Urinary bladder (tissue), 4 donors: Measurements from ENCODE around the gene TMEM9. TPM values are rescaled to one million over a fixed set of nuclear protein-coding genes. Genes with fewer than 3 reads are reported as not detected.

Source experiments
- DNase-seq: peaks from one replicate; pipeline ENCODE4 v3.0.0-alpha.2; 2015; ENCODE audit errors: extremely low spot score
- H3K27ac ChIP-seq: one replicate; pipeline ENCODE4 v1.5.1; 2013; ENCODE audit warnings: low read depth, mild to moderate bottlenecking, moderate library complexity
- H3K36me3 ChIP-seq: one replicate; pipeline ENCODE4 v1.6.1; 2013; ENCODE audit warnings: mild to moderate bottlenecking, moderate library complexity; ENCODE audit not compliant: insufficient read depth
- H3K4me1 ChIP-seq: one replicate; pipeline ENCODE4 v1.6.1; 2013; ENCODE audit warnings: mild to moderate bottlenecking, moderate library complexity; ENCODE audit not compliant: insufficient read depth
- H3K4me3 ChIP-seq: one replicate; pipeline ENCODE4 v1.5.1; 2013; ENCODE audit warnings: low read depth, low read length
- WGBS: extraction: QIAGEN DNeasy Blood & Tissue Kit; methylation state at CpG from one replicate; pipeline ENCODE4 v1.1.7; 2013; 5-methylcytosine and 5-hydroxymethylcytosine counted together
- polyA plus RNA-seq: library from polyadenylated mRNA; stranded (reverse); fragments of 200-250 nt; gene quantifications from one replicate; pipeline ENCODE4 v1.2.3, GENCODE V29; 2013
- total RNA-seq: library from RNA; depleted of rRNA; stranded (reverse); fragments of >200 nt; gene quantifications from one replicate; pipeline ENCODE4 v1.2.3, GENCODE V29; 2014
- donor health status: healthy with polysubstance abuse.
- donor health status: healthy.

The TMEM9 gene
- total and polyA plus RNA-seq, 2 donors: 46.4 to 91.9 TPM

DNA sequence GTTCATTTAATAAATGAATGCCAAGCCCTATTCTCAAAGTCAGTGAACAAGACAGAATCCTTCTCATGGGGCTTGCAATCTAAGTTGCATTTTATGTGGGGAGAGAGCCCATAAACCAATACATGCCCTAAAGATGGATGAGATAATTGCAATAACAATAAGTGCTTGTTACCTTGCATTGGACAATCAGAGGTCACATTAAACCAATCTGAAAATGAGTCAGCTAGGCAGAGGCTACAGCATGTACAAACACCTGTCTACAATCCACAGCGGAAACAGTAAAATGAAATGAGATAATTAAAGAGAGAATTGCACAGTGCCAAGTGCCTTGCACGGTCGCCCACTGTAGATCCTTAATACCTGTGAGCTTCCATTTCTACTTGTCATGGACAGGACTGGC, 28.9 kb upstream of the TMEM9 start:
- no peaks in the 10 kb centered on the region for H3K36me3 ChIP-seq
- WGBS: 86% methylated on average over 3 of the region's 3 CpGs
- no peak overlapping the region for H3K27ac ChIP-seq

DNA sequence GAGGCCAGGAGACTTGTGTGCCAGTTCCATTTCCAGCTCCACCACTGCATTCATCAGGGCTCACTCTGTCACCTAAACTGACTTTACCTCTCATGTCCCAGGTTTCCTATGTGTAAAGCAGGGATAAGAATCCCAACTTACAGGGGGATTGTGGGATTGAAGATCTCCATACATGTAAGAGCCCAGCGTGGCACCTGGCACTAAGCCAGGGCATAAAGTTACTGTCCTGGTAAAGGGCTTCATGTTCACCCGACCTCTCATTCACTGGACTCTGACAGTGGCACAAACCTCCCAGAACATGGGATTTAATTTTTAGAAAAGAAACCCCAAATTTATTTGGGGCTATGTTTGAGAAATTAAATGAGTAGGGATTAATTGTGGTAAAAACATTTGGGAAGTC, 27.5 kb upstream of the TMEM9 start:
- 70% methylated on average over 2 of the region's 2 CpGs for WGBS
- DNase-seq: no peak
- H3K36me3 ChIP-seq: no peaks in the 10 kb centered on the region
- H3K4me1 ChIP-seq: no peaks in the 10 kb centered on the region
- no peak overlapping the region for H3K4me3 ChIP-seq
- H3K27ac ChIP-seq: no peak overlapping the region

More for the DNA sequence above, 28.9 kb upstream of the TMEM9 start:
- Histone ChIP-seq H3K4me3 (no peak overlapping the region), H3K4me1 (no peaks in the 10 kb centered on the region)
- no peak for DNase-seq

DNA sequence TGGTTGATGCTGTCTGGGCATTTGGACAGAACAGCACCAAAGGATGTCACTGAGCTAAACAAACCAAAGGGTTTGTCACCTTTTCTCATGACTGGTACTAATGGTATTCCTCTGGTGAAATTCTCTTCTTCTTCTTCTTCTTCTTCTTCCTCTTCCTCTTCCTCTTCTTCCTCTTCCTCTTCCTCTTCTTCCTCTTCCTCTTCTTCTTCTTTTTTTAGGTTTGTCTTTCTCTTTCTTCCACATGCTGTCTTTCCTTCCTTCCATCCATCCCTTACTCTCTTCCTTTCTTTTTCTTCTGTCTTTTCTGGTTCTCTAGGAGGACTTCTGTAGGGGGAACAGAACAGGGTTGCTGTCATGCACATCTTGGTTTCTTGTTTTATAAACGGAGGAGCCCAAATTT, 27.0 kb upstream of the TMEM9 start:
- no peaks in the 10 kb centered on the region for H3K36me3 ChIP-seq
- no peak for DNase-seq
- H3K27ac ChIP-seq: no peak overlapping the region
- no peak overlapping the region for H3K4me3 ChIP-seq
- no peaks in the 10 kb centered on the region for H3K4me1 ChIP-seq
- 73% methylated on average over 1 of the region's 1 CpG for WGBS

DNA sequence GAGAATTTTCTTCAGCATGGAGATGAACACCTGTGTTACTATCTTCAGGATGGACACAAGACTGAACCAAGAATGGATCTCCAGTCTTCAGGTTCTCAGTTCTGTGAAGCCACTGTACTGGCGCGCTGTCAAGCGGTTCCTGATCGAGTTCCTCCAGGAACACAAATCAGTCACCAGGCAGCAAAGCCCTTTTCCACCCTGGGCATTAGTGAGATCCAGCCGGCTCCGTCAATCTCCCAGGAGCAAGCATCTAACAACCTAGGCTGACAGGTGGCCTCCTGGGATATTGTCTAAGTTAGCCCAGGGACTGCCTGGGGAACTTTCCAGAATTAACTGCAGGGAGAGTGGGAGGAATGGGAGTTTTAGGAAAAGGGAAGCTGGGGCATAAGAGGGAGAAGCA, 26.6 kb upstream of the TMEM9 start:
- Histone ChIP-seq H3K27ac (no peak overlapping the region), H3K4me3 (no peak overlapping the region), H3K36me3 (no peaks in the 10 kb centered on the region), H3K4me1 (no peaks in the 10 kb centered on the region)
- DNase-seq: no peak
- WGBS: 91% methylated on average over 6 of the region's 6 CpGs

DNA sequence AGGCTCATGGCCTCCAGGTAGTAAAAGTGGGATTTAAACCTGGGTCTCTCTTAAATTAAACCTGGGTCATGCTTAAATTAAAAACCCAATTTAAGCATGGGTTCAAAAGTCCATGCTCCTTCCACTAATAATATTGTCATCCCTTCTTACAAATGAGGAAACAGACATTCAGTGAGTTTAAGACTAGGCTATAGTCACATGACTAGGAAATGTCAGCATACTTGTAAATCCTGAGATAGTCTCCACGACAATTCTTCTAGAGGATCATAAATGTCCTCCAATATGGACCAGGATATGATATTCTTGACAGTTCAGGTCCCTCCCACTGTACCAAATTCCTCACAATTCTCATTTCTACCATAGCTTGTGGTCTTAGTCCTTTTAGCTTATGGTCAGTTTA, 25.9 kb upstream of the TMEM9 start:
- Histone ChIP-seq H3K4me3 (no peak overlapping the region), H3K4me1 (no peaks in the 10 kb centered on the region), H3K27ac (no peak overlapping the region), H3K36me3 (no peaks in the 10 kb centered on the region)
- WGBS: 31% methylated on average over 1 of the region's 1 CpG
- no peak for DNase-seq

DNA sequence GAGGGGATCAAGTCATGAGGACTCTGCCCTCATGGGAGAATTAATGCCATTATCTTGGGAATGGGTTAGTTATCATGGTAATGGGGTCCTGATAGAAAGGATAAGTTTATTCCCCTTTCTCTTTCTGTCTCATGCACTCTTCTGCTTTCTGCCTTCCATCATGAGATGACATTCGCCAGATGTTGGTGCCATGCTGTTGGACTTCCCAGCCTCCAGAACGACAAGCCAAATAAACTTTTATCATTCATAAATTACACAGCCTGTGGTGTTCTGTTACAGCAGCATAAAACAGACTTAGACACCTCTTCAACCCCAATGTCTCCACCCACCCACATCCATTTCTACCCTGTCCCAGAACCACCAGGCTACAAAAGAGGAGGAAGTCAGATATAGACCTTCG, 24.4 kb upstream of the TMEM9 start:
- H3K27ac ChIP-seq: no peak overlapping the region
- H3K4me1 ChIP-seq: no peaks in the 10 kb centered on the region
- H3K4me3 ChIP-seq: no peak overlapping the region
- no peak for DNase-seq
- 53% methylated on average over 3 of the region's 3 CpGs for WGBS
- H3K36me3 ChIP-seq: no peaks in the 10 kb centered on the region

DNA sequence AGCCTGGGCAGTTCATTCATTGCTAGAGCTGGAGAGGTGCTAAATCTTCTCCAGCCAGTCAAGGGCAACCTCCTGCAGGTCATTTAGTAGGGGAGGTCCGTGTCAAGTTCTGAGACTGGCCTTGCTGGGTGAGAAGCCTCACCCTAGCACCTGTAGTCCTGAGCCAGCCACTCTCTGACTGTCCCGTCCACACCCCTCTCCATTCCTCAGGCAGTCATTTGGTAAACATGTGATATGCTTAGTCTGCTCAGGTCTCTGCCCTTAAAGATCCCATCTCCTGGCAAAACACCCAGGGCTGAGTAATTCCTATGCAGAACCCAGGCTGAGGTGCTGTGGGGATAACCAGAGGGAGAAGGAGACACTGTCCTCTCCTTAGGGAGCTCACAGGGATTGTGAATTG, 22.7 kb upstream of the TMEM9 start:
- H3K36me3 ChIP-seq: no peaks in the 10 kb centered on the region
- WGBS: 77% methylated on average over 2 of the region's 2 CpGs
- no peak overlapping the region for H3K27ac ChIP-seq
- DNase-seq: no peak
- no peak overlapping the region for H3K4me3 ChIP-seq
- H3K4me1 ChIP-seq: no peaks in the 10 kb centered on the region

DNA sequence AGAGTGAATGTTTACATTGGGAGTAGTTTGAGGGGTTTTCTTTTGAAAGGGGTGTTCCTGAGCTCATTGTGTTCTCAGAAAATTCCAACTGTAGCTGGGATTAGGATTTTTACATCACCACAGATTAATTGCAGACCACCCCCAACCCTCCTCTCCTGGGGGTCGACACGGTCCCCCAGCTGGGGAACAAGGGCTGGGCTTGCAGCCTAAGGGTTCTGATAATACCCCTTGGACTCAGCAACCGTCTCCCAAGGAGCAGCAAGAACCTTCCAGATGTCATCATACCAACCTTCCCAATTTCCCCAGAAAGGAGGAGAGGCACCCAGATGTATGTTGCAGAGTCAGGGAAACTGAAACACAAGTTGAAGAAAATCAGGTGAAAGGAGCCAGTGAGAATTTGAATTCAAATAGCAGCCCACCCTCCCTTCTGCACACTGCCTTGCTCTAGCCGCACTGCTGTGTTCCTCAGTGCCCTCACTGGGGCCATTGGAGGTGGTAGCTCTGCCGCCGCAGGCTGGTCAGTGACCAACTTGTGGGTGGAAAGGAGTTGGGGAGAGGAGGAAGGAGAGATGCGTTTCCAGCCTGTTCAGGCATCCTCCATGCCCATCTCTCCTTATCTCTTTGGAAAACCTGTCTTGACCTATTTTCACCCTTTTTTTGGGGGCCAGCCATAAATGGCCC, 21.7 kb upstream of the TMEM9 start:
- 84% methylated on average over 7 of the region's 7 CpGs for WGBS
- no peak overlapping the region for H3K4me3 ChIP-seq
- no peak overlapping the region for H3K27ac ChIP-seq
- no peak for DNase-seq
- H3K36me3 ChIP-seq: no peaks in the 10 kb centered on the region
- no peaks in the 10 kb centered on the region for H3K4me1 ChIP-seq

DNA sequence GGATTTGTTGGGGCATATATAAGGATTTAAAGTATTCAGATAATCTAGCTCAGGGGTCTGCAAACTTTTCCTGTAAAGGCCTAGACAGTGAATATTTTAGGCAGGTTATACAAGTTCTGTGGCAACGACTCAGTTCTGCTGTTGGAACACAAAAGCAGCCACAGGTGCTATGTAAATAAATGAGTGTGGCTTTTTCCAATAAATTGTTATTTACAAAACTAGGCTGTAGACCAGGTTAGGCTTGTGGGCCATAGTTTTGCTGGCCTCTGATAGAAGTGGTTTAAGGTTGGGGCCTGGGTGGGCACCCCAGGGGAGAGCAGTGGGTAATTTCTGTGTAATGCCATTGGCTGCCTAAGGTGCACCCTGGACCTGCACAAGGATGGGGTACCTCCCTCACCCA, 19.5 kb upstream of the TMEM9 start:
- Histone ChIP-seq H3K4me3 (no peak overlapping the region), H3K4me1 (no peaks in the 10 kb centered on the region), H3K27ac (no peak overlapping the region), H3K36me3 (no peaks in the 10 kb centered on the region)
- no peak for DNase-seq
- 87% methylated on average over 1 of the region's 1 CpG for WGBS

DNA sequence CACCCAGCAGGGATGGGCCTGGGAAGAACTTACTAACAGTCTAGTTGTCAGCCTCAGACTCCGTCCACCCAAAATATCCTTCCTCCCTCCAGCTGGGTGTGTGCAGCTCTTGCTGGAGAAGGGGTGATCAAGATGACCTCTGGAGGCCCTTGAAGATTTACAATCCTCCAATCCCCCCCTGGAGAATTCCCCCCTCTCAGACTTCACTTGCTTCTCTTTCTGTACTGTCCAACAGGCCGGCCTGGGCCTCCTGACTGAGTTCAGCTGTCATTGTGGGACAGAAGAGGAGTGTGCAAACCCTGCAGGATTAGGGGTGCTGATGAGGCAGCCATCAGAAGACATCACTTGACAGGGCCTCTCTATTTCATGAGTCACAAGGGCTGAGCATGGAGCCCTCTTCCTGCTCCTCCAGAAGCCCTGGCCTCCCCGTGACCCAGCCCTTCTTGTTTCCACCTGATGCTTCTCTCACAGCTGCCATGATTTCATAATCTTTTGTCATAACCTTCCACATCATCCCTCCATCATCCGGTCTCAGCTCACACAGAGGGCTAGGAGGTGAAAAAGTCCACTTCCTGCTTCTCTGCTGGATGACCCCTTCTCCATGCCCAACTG, 18.8 kb upstream of the TMEM9 start:
- no peak overlapping the region for H3K4me3 ChIP-seq
- 82% methylated on average over 4 of the region's 4 CpGs for WGBS
- H3K4me1 ChIP-seq: no peaks in the 10 kb centered on the region
- H3K36me3 ChIP-seq: no peaks in the 10 kb centered on the region
- no peak for DNase-seq
- H3K27ac ChIP-seq: no peak overlapping the region

DNA sequence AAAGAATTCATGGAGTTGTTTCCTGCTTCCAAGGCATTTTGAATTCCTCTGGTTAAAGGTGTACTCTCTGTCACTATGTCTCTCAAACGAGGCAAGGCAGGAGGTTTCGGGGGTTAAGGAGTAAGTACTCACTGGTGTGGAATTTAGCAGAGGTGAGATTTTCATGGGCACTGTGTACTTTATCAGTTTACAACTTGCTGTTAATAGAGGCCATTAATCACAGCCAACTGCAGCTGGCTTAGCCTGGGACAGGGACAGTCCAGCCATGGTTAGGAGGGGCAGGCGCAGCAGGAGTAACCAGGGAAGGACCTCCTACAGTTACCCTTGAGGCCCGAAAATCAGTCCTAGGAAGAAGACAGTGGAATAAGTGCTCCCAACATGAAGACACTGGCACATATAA, 18.1 kb upstream of the TMEM9 start:
- Histone ChIP-seq H3K4me1 (no peaks in the 10 kb centered on the region), H3K4me3 (no peak overlapping the region), H3K36me3 (no peaks in the 10 kb centered on the region), H3K27ac (no peak overlapping the region)
- DNase-seq: no peak
- 89% methylated on average over 4 of the region's 4 CpGs for WGBS

DNA sequence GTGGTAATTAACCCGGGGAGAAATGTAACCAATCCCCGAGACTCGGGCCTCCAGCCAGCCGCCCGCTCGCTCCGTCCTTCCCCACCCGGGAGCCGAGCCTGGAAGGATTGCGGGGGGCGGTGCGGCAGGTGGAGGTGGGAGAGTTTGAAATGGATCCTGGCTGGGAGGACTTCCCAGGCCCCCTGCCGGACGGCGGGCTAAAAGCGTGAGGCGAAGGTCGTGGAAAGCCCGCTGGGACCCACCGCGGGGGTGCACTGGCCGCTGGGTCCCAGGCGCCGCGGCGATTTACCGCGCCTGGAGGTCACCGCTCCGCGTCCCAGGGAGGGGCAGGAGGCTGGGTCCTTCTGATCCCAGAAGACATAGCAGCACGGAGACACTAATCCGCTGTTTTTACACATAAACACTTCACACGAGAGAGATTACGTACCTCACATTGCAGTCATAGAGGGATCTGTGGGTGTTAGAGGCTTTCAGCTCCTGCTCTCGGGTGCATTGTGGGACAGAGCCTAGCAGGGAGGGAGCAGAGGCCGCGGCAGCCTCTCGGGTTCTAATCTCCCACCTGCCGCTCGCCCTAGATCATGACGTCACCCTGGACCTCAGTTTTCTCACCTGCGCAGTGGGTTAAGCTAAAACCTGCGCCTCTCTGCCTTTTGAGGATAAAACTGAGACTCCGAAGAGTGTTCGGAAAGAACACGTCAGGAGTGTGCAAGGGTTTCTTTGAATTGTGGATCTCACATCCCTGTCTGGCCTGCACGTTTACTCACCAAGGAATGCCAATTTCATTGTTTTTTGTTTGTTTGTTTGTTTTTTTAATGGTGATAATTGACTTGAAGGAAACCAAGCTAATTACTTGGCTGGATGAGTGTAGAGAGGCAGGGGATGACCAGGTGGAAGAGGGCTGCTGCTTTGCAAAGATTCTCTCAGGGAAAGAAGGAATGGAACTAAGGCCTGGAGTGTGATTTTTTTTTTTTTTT, 17.1 kb upstream of the TMEM9 start:
- peak overlapping the region; percentile 53 for H3K27ac ChIP-seq
- H3K4me3 ChIP-seq: peak overlapping the region; percentile 51
- WGBS: 9% methylated on average over 48 of the region's 48 CpGs
- no peaks in the 10 kb centered on the region for H3K4me1 ChIP-seq
- no peaks in the 10 kb centered on the region for H3K36me3 ChIP-seq
- DNase-seq: no peak

DNA sequence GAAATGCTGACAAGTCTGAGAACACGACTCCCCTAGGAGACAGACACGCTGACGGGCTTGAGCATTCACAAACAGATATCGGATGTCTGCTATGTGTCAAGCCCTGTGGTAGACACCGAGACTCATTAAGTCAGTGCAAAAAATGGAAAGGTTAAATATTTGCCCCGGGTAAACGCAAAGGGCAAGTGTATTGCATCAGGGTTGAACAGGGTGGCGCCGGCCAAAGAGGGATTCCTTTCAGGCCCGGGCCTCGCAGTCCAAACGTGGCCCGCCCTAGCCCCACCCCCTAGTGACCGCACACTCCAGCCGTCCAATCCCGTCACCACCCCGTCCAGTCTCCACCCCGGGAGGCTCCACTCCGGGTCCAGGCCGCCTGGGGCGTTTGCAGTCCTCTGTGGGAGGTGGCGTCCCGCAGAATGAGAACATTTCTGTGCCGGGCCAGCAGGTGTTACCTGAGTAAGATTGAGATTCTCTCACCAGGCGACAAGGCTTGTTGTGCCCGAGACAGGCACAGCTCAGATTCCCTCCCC, 16.3 kb upstream of the TMEM9 start:
- WGBS: 5% methylated on average over 26 of the region's 26 CpGs
- no peaks in the 10 kb centered on the region for H3K36me3 ChIP-seq
- H3K4me1 ChIP-seq: no peaks in the 10 kb centered on the region
- DNase-seq: peak; percentile 83
- peak overlapping the region; percentile 53 for H3K27ac ChIP-seq
- H3K4me3 ChIP-seq: peak overlapping the region; percentile 51
